Measurements from ENCODE around the gene MYL12A. TPM values are rescaled to one million over a fixed set of nuclear protein-coding genes. Genes with fewer than 3 reads are reported as not detected.

MYL12A gene
- total RNA-seq, 1 experiment from 2014 or later: 230 TPM

- no peaks in the 10 kb centered on the region for H3K36me3 Mint-ChIP-seq
- CTCF ChIA-PET: interaction anchor here (1.0 kb wide), 1 partner anchor 19 kb away, joined by 4 read pairs; the partner anchor contains the start of gene MYL12A
- no peak overlapping the region; the same call in 1 of the 2 replicates for H3K27ac Mint-ChIP-seq
- no peak overlapping the region for H3K4me3 Mint-ChIP-seq
- ATAC-seq (no peak), DNase-seq (ENCODE audit: low spot score) (no peak)
- TF ChIP-seq KAT7 (CRISPR knock-in tag; IDR thresholded peaks at IDR 0.05; ENCODE audit: borderline replicate concordance) (no peak), OVOL2 (CRISPR knock-in tag; IDR thresholded peaks at IDR 0.05; ENCODE audit: borderline replicate concordance) (no peak), ZNF317 (CRISPR knock-in tag; IDR thresholded peaks at IDR 0.05; ENCODE audit: borderline replicate concordance, low read depth) (no peak), HMGXB4 (CRISPR knock-in tag; IDR thresholded peaks at IDR 0.05) (no peak), ZNF423 (CRISPR knock-in tag; IDR thresholded peaks at IDR 0.05) (no peak), GABPB1 (CRISPR knock-in tag; IDR thresholded peaks at IDR 0.05) (no peak), HMGA2 (CRISPR knock-in tag; IDR thresholded peaks at IDR 0.05) (no peak), ZNF532 (CRISPR knock-in tag; IDR thresholded peaks at IDR 0.05; ENCODE audit: borderline replicate concordance) (no peak), TEAD1 (CRISPR knock-in tag; IDR thresholded peaks at IDR 0.05) (no peak), MYBL2 (CRISPR knock-in tag; IDR thresholded peaks at IDR 0.05) (no peak), RORB (CRISPR knock-in tag; IDR thresholded peaks at IDR 0.05) (no peak), ZNF232 (CRISPR knock-in tag; IDR thresholded peaks at IDR 0.05) (no peak), PRDM15 (CRISPR knock-in tag; IDR thresholded peaks at IDR 0.05) (no peak), MLX (CRISPR knock-in tag; IDR thresholded peaks at IDR 0.05) (no peak), IRF1 (CRISPR knock-in tag; IDR thresholded peaks at IDR 0.05) (no peak), ERG (CRISPR knock-in tag; IDR thresholded peaks at IDR 0.05) (no peak)
- H3K9me3 Mint-ChIP-seq: no peaks in the 10 kb centered on the region
- no peaks in the 10 kb centered on the region for H3K27me3 Mint-ChIP-seq (ENCODE audit: low read depth)
- POLR2A ChIA-PET: no interaction called here
- peaks cover 54% of the 10 kb centered on the region for H3K4me1 Mint-ChIP-seq
Measured at GRCh38 chr18:3266062-3266608, 18.5 kb downstream of the MYL12A start.
